Bronchial epithelial cell (primary cell): ENCODE data around the gene NCBP1. TPM values are rescaled to one million over a fixed set of nuclear protein-coding genes. Genes with fewer than 3 reads are reported as not detected.

ENCODE experiments used
- DNase-seq: peaks from one replicate; pipeline ENCODE4 v3.0.0-alpha.2; 2010; ENCODE audit warnings: low read depth
- FAIRE-seq: peaks from 2 replicates; lab custom pipeline; 2011; peaks lifted over from hg19 to GRCh38; lab: Jason Lieb, UNC
- H3K27me3 ChIP-seq: 2 replicates; pipeline ENCODE4 v1.5.1; 2011; ENCODE audit warnings: low read length; ENCODE audit not compliant: control insufficient read depth, insufficient read depth
- H3K36me3 ChIP-seq: 2 replicates; pipeline ENCODE4 v1.5.1; 2011; ENCODE audit warnings: low read length; ENCODE audit not compliant: control insufficient read depth, insufficient read depth
- H3K4me3 ChIP-seq: 2 replicates; pipeline ENCODE4 v1.5.1; 2011; ENCODE audit warnings: mild to moderate bottlenecking, low read depth, low read length, control low read depth
- total RNA-seq: library from RNA; depleted of rRNA; stranded (reverse); fragments of >200 nt; gene quantifications from 2 replicates; pipeline ENCODE4 v1.2.1, GENCODE V29; 2014
- TF ChIP-seq, protein P1 (sequence below): IDR thresholded peaks from 2 replicates; pipeline ENCODE4 v1.5.1; 2011; ENCODE audit warnings: mild to moderate bottlenecking, moderate library complexity, low read length, control low read depth, inconsistent platforms; ENCODE audit not compliant: insufficient read depth, severe bottlenecking

NCBP1 gene
- total RNA-seq, 1 donor from 2014 or later = 25.0 TPM

DNA sequence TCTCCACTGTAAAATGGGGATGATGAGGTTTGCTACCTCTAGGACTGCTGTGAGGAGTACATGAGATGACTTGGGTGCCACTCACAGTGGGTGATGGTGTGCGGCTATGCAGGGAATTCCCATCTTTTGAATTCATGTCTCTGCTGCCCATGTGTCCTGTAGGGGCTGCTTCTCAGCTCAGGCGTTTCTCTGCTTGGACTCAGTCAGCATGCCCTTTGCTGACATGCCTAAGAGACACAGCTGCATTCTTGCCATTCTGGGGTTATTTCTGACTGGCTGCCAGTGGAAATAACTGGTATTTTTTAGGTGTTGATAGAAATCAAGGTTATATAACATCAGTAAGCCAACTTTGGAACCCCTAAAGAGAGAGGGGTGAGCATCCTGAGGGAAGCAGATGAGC, 87.8 kb downstream of the NCBP1 start:
- TF ChIP-seq, protein P1, sequence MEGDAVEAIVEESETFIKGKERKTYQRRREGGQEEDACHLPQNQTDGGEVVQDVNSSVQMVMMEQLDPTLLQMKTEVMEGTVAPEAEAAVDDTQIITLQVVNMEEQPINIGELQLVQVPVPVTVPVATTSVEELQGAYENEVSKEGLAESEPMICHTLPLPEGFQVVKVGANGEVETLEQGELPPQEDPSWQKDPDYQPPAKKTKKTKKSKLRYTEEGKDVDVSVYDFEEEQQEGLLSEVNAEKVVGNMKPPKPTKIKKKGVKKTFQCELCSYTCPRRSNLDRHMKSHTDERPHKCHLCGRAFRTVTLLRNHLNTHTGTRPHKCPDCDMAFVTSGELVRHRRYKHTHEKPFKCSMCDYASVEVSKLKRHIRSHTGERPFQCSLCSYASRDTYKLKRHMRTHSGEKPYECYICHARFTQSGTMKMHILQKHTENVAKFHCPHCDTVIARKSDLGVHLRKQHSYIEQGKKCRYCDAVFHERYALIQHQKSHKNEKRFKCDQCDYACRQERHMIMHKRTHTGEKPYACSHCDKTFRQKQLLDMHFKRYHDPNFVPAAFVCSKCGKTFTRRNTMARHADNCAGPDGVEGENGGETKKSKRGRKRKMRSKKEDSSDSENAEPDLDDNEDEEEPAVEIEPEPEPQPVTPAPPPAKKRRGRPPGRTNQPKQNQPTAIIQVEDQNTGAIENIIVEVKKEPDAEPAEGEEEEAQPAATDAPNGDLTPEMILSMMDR = no peak
- Histone ChIP-seq H3K27me3 (no peaks in the 10 kb centered on the region), H3K36me3 (no peaks in the 10 kb centered on the region), H3K4me3 (no peak overlapping the region)
- DNase-seq (no peak), FAIRE-seq (peak; percentile 72)

- FAIRE-seq (no peak), DNase-seq (no peak)
- H3K27me3 ChIP-seq = no peaks in the 10 kb centered on the region
- TF ChIP-seq, protein P1 = no peak
- no peaks in the 10 kb centered on the region for H3K36me3 ChIP-seq
- H3K4me3 ChIP-seq = no peak overlapping the region
Observed at GRCh38 chr9:97722331-97722730, 88.7 kb downstream of the NCBP1 start.

Other genes with a start within 250 kb of the NCBP1 start
- gene TDRD7, start 221.7 kb upstream of the NCBP1 start, total RNA-seq = 1.8 and 4.4 TPM in 2 replicates
- gene TMOD1, start 132.2 kb upstream of the NCBP1 start, total RNA-seq = not detected in 2 replicates
- gene TSTD2, start 453 bp upstream of the NCBP1 start, total RNA-seq = 15.0 and 19.3 TPM in 2 replicates
- 4.2 and 7.8 TPM in 2 replicates for gene XPA, start 63.5 kb downstream of the NCBP1 start, total RNA-seq
- gene FOXE1, start 219.4 kb downstream of the NCBP1 start, total RNA-seq = 1.1 and 2.6 TPM in 2 replicates